GM12872 (cell line): ENCODE measurements around the gene ZNF774.

Experiments
- TF ChIP-seq, protein P1 (sequence below): IDR thresholded peaks from 3 replicates; pipeline ENCODE4 v1.5.1; 2011; ENCODE audit warnings: low read depth, mild to moderate bottlenecking, low read length, moderate library complexity; ENCODE audit not compliant: insufficient read depth

The ZNF774 gene

DNA sequence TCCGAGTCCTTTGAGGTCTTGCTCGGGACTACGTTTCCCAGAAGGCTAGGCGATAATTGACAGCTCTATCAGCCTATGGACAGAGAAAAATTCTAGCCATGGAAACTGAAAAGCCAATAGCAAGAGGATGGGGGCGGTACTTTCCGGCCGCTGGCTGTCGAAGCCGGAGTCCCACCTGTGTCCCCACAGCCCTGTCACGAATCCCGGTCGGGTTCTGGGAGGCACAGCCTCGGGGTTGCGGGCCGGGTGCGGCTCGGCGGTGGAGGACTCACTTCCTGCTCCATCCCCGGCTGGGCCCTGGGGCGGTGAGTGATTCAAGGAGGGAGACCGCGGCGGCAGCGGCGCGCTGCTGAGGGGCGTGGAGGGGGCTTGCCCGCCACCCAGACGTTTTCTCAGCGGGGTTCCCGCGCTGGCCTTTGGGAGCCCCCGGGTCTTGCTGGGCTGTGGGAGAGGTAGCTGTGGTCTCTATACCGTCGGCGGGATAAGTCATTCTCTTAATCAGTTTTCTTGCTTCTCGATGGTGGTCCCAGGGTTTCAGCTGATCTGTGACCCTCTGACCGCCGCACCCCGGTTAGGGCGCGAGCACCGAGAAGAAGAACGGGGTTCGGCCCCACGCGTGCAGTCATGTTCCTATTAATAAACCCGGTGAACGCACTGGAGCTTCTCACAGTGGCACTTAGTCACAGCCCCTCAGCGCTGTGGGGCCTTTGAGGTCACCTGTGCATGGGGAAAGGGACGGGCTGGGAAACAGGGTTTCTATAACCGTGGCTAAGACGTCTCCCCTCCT, at the start of gene ZNF774:
ZNF774 (plus strand) TSS at position 178 of the 787 bp plus-strand sequence. CDS start 2,377 bp downstream, outside the sequence.
- TF ChIP-seq, protein P1, sequence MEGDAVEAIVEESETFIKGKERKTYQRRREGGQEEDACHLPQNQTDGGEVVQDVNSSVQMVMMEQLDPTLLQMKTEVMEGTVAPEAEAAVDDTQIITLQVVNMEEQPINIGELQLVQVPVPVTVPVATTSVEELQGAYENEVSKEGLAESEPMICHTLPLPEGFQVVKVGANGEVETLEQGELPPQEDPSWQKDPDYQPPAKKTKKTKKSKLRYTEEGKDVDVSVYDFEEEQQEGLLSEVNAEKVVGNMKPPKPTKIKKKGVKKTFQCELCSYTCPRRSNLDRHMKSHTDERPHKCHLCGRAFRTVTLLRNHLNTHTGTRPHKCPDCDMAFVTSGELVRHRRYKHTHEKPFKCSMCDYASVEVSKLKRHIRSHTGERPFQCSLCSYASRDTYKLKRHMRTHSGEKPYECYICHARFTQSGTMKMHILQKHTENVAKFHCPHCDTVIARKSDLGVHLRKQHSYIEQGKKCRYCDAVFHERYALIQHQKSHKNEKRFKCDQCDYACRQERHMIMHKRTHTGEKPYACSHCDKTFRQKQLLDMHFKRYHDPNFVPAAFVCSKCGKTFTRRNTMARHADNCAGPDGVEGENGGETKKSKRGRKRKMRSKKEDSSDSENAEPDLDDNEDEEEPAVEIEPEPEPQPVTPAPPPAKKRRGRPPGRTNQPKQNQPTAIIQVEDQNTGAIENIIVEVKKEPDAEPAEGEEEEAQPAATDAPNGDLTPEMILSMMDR, result no peak

DNA sequence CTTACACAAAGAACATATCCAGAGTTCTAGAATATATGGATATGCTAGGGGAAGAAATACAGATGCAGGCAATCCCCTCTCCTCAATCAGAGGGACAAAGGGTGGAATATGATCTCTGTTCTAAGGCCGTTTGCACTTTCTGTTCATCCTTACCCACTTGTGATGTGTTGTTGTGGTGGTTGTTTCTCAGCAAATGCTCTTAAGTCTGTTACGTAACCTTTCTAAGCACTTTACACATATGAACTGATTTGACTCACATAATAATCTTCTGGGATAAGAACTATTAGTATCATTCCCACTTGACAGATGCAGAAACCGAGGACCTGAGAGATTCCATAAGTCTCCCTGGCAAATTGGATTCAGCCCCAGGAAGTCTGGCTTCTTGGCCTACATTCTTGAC, 46.2 kb upstream of the ZNF774 start:
- TF ChIP-seq, protein P1, result no peak

DNA sequence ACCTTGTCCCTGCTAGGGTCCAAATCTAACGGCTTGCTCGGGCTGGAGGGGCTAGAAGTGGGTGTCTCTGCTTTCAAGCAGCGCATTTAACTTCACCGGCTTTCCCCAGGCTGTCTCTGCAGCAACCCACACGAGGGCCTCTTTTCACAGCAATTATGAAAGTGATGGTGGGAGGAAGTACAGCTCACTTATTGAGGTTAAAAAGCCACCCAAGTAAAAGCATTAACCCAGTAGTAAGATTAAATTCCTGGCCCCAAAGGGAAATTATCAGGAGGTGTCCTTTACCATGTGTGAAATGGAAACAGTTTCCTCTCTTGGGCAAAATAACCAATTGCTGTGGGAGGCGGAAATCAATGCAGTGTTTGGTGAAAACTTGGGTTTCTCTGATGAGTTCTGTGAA, 45.5 kb upstream of the ZNF774 start:
- TF ChIP-seq, protein P1, result no peak

DNA sequence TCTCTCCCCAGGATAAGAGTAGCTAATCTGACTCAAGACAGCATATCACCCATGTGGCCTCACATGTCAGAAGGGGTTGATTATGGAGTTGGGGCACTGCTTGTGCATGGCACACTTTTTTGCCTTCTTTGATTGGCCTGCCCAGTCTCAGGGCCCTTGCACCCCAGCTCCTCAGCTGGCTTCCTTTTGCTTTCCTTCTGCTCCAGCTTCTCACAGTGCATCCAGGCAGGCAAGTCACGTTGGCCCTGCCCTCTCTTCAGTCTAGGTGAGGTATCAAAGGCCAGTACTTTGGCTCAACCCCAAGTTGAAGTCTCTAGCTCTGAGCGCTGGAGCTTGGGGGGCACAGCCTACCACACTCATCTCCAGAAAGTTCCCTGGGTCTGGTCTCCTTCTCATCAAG, 44.4 kb upstream of the ZNF774 start:
- TF ChIP-seq, protein P1, result no peak

DNA sequence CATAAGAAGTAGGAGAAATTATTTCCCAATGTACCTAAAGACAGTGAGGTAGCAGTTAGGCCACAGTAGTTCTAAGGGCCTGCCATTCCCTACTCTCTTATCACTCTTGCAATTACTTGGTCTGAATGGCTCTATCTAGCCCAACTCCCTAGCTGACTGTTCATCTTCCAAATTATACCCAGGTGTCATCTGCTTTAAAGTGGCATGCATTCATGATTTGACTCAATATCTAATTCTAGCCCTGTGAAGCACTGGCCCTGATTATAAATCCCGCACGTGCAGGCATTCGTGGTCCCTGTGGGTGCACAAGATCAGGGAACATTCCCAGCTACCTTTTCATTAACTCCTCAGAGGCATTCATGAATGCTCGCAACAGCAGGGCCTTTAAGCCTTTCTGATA, 43.1 kb upstream of the ZNF774 start:
- TF ChIP-seq, protein P1, result no peak

DNA sequence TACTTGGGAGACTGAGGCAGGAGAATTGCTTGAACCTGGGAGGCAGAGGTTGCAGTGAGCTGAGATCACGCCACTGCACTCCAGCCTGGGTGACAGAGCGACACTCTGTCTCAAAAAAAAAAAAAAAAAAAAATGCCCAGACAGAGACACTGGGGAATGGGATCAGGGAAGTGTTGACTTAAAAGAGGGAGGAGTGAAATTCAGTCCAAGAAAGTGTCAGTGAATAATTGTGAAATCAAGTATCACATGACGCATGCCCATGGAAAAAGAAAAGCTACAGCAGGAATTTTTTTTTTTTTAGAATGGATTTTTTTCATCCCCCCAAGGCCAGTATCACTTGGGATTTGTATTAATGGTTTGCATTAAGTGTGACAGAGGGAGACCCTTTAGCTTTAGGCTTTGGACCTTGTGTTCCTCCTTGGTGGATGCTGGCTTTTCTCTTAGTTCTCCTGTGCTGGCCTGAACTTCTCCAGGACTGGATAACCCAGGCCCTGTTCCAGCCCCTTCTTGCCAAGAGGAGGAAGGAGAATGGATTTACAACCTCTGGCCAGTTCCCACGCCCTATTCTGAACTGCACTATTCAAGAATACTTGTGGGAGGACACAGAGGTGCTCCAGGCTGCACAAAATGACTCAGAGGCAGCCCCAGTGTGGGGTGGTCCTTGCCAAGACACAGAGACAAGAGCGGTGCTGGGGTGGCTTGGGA, 36.7 kb upstream of the ZNF774 start:
- TF ChIP-seq, protein P1, result no peak

DNA sequence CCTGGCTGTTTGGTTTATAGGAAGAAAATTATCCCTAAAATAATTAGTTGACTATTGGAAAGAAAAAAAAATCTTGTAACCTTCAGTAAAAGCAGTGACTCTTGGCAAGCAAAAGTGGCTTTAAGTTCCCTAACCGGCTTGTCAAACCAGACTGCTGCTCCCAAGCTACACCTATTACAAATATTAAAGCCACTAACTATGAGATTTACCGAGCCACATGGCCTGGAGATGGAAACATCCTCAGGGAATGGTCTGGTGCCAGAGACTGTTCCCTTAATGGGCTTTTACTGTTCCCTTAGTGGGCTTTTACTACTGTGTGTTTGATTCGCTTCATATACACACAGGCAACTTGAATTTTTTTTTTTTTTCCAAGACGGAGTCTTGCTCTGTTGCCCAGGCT, 35.9 kb upstream of the ZNF774 start:
- TF ChIP-seq, protein P1, result no peak
